WERI-Rb-1 (cell line): Measurements from ENCODE around the gene FBN3.

Experiments used
- DNase-seq: peaks from one replicate; pipeline ENCODE4 v3.0.0-alpha.2; 2020
- H3K27ac ChIP-seq: fragments of 250-450 bp; sonication (Bioruptor Pico); 2 replicates; pipeline ENCODE4 v1.5.1; 2020; ENCODE audit warnings: mild to moderate bottlenecking, moderate library complexity
- H3K27me3 ChIP-seq: fragments of 250-450 bp; sonication (Bioruptor Pico); 2 replicates; pipeline ENCODE4 v1.5.1; 2021; ENCODE audit warnings: mild to moderate bottlenecking, low read depth, moderate library complexity; ENCODE audit not compliant: insufficient read depth, severe bottlenecking
- H3K36me3 ChIP-seq: fragments of 250-450 bp; sonication (Bioruptor Pico); 2 replicates; pipeline ENCODE4 v1.5.1; 2020; ENCODE audit warnings: mild to moderate bottlenecking, moderate library complexity
- H3K4me3 ChIP-seq: 2 replicates; pipeline ENCODE4 v1.5.1; 2011; ENCODE audit warnings: low read depth, mild to moderate bottlenecking, control low read depth, low read length
- H3K9me3 ChIP-seq: fragments of 250-450 bp; sonication (Bioruptor Pico); 2 replicates; pipeline ENCODE4 v1.5.1; 2021; ENCODE audit warnings: mild to moderate bottlenecking, moderate library complexity; ENCODE audit not compliant: severe bottlenecking
- CTCF ChIP-seq: IDR thresholded peaks from 2 replicates; pipeline ENCODE4 v1.5.1; 2011; ENCODE audit warnings: low read depth, mild to moderate bottlenecking, control low read depth, inconsistent platforms, low read length

FBN3 gene

DNA sequence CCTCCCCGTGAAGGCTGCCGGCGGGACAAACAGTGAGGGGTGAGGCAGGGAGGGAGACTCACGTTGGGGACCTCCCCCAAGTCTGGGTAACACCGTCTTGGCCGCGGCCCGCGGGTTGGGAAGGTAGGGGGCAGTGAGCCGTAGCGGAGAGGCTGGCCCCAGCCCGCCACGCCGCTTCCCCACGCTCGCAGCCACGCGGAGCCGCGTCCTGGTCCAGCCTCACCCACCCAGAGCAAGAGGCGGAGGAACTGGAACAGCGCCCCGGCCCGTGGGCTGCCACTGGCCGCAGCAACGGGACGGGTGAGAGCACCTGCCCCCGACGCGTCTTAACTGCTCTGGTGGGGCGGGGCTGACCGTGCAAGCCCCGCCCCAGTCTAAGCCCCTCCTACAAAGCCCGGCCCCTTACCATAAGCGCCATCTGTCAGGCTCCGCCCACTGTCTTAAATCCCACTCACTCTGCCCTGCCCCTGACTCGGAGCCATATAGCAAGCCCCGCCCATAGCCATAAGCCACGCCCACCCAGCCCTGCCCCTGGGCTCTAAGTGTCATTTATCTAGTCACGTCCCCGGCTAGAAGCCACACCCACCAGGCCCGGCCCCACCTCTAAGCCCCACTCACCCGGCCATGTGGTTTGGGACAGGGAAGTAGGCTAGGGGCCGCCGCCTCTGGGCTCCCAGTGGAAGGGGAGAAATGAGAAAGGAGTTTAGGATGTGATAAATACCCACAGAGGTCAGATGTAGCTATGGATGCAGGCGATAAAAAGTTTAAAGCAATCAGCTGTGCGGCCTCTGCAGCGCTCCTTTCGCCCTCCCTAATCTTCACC lies 98.9 kb downstream of the FBN3 start:
- no peak for TF ChIP-seq CTCF
- Histone ChIP-seq H3K27ac (no peak overlapping the region), H3K4me3 (no peak overlapping the region), H3K36me3 (no peaks in the 10 kb centered on the region), H3K27me3 (no peaks in the 10 kb centered on the region), H3K9me3 (no peaks in the 10 kb centered on the region)
- peak; percentile 62 for DNase-seq

DNA sequence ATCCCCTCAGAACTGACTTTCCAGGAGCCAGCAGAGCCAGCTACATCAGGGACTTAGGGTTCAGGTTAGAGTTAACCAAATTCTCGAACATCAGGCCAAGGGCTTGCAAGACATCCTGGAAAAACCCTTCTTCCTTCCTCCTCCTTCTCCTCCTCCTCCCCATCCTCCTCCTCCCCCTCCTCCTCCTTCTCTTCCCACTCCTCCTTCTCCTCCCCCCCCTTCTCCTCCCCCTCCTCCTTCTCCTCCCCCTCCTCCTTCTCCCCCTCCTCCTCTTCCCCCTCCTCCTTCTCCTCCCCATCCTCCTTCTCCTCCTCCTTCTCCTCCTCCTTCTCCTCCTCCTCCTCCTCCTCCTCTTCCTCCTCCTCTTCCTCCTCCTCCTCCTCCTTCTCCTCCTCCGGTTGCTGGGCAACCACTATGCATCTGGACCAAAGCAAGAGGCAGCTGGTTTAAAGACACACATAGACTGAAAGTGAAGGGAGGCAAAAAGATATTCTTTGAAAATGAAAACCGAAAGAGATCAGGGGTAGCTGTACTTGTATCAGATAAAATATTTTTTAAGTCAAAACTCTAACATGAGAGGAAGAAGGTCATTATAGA lies 102.7 kb downstream of the FBN3 start:
- Histone ChIP-seq H3K27me3 (no peaks in the 10 kb centered on the region), H3K27ac (no peak overlapping the region), H3K9me3 (no peaks in the 10 kb centered on the region), H3K36me3 (no peaks in the 10 kb centered on the region), H3K4me3 (no peak overlapping the region)
- DNase-seq, result no peak
- TF ChIP-seq CTCF, result no peak

- no peaks in the 10 kb centered on the region for H3K36me3 ChIP-seq
- no peak for TF ChIP-seq CTCF
- no peak overlapping the region for H3K27ac ChIP-seq
- H3K9me3 ChIP-seq, result no peaks in the 10 kb centered on the region
- H3K4me3 ChIP-seq, result no peak overlapping the region
- no peaks in the 10 kb centered on the region for H3K27me3 ChIP-seq
- no peak for DNase-seq
These were observed 103.4 kb downstream of the FBN3 start for GRCh38 chr19:8045872-8046568.

DNA sequence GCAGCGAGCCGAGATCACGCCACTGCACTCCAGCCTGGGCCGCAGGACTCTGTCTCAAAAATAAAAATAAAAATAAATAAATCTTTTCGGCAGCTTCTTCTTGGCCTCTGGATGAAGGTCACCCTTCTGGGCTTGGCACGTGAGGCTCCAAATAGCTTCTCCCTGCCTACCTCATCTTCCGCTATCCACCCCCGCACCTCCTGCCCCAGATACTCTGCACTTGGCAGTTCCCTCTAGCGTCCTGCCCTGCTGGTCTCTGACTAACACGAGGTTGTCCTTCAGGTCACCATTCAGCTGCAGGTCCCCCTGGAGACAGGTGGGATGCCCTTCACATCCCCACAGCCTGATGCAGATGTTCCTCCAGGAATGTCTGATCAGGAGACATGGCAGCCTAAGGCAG lies 105.4 kb downstream of the FBN3 start:
- Histone ChIP-seq H3K9me3 (no peaks in the 10 kb centered on the region), H3K36me3 (no peaks in the 10 kb centered on the region), H3K4me3 (no peak overlapping the region), H3K27ac (no peak overlapping the region), H3K27me3 (no peaks in the 10 kb centered on the region)
- TF ChIP-seq CTCF, result no peak
- no peak for DNase-seq

GRCh38 chr19:8042900-8043299 lies 106.5 kb downstream of the FBN3 start:
- no peaks in the 10 kb centered on the region for H3K9me3 ChIP-seq
- H3K27ac ChIP-seq, result no peak overlapping the region
- no peak overlapping the region for H3K4me3 ChIP-seq
- DNase-seq, result no peak
- no peaks in the 10 kb centered on the region for H3K36me3 ChIP-seq
- TF ChIP-seq CTCF, result no peak
- no peaks in the 10 kb centered on the region for H3K27me3 ChIP-seq
